IPS-18a (cell line): ENCODE results near the gene MIX23.

Experiments
- H3K27ac ChIP-seq: one replicate; pipeline ENCODE4 v1.5.1; 2013; ENCODE audit warnings: low read length
- H3K27me3 ChIP-seq: one replicate; pipeline ENCODE4 v1.6.1; 2013; ENCODE audit warnings: mild to moderate bottlenecking, low read length; ENCODE audit not compliant: control insufficient read depth, insufficient read depth
- H3K36me3 ChIP-seq: one replicate; pipeline ENCODE4 v1.6.1; 2013; ENCODE audit warnings: low read depth, low read length; ENCODE audit not compliant: control insufficient read depth
- H3K4me1 ChIP-seq: one replicate; pipeline ENCODE4 v1.6.1; 2013; ENCODE audit warnings: low read depth, low read length; ENCODE audit not compliant: control insufficient read depth
- H3K4me3 ChIP-seq: one replicate; pipeline ENCODE4 v1.5.1; 2013; ENCODE audit warnings: low read length
- H3K9ac ChIP-seq: one replicate; pipeline ENCODE4 v1.6.1; 2013; ENCODE audit warnings: mild to moderate bottlenecking, low read length, moderate library complexity
- H3K9me3 ChIP-seq: one replicate; pipeline ENCODE4 v1.6.1; 2013; ENCODE audit warnings: low read depth, low read length; ENCODE audit not compliant: control insufficient read depth

Gene MIX23

DNA sequence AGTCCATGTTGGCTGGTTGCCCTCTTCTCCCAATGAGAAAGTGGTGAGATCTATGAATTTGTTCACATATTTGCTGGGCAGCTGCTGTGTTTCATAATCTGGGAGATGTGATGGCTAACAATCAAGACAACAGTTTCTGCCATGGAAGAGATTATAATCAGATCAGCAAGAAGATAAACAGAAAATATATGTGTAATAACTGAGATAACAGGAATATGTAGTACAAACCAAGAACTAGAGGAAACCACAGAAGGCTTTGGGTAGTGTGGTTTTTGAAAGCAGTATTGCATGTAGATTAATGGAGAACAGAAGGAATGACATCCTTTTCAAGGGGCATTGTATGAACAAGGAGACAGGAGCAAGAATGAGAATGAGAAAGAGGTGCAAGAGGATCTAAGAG lies 70.2 kb downstream of the MIX23 start:
- no peak overlapping the region for H3K4me3 ChIP-seq

DNA sequence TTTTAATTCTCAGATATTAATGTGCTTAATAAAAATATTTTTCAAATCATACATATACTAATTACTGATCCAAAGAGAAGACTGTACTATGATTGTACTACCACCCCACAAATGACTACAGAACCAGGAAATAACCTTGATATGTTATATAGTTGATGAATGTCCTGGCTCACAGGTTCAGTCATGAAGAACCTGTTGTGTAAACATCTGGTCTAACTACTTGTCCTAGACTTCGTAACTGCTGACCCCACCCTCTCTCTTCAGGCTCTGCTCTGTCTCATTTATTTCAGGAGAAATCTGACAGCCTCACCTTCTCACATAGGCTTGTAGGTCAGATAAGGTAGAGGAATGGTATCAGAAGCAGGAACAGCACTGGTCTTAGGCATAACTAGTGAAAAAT lies 72.7 kb downstream of the MIX23 start:
- H3K4me3 ChIP-seq, result no peak overlapping the region
- no peaks in the 10 kb centered on the region for H3K4me1 ChIP-seq
- no peaks in the 10 kb centered on the region for H3K27me3 ChIP-seq
- H3K9me3 ChIP-seq, result no peaks in the 10 kb centered on the region
- H3K9ac ChIP-seq, result no peak overlapping the region
- H3K27ac ChIP-seq, result no peak overlapping the region
- H3K36me3 ChIP-seq, result no peaks in the 10 kb centered on the region

More for the DNA sequence above, 70.2 kb downstream of the MIX23 start:
- Histone ChIP-seq H3K27me3 (no peaks in the 10 kb centered on the region), H3K9me3 (no peaks in the 10 kb centered on the region), H3K4me1 (no peaks in the 10 kb centered on the region), H3K9ac (no peak overlapping the region), H3K27ac (no peak overlapping the region), H3K36me3 (no peaks in the 10 kb centered on the region)
